Stimulated activated CD4-positive, alpha-beta T cell treated with anti-CD3 and anti-CD28 coated beads, Interleukin-1b, Interleukin-23, amount 100 ng/mL, for 24 hours (primary cell): Measurements from ENCODE around the gene CD320.
"Not testable (repeated sequence)": the region's sequence is repeated elsewhere in the genome, so short reads cannot be mapped to it uniquely, and the experiment has no call there.

ENCODE experiments used
- DNase-seq, 4 experiments: peaks; one replicate each; pipeline ENCODE4 v3.0.0-alpha.2; 2020; ENCODE audit warnings: low read depth in 4 of 4, low spot score in 1 of 4

CD320 gene

DNA sequence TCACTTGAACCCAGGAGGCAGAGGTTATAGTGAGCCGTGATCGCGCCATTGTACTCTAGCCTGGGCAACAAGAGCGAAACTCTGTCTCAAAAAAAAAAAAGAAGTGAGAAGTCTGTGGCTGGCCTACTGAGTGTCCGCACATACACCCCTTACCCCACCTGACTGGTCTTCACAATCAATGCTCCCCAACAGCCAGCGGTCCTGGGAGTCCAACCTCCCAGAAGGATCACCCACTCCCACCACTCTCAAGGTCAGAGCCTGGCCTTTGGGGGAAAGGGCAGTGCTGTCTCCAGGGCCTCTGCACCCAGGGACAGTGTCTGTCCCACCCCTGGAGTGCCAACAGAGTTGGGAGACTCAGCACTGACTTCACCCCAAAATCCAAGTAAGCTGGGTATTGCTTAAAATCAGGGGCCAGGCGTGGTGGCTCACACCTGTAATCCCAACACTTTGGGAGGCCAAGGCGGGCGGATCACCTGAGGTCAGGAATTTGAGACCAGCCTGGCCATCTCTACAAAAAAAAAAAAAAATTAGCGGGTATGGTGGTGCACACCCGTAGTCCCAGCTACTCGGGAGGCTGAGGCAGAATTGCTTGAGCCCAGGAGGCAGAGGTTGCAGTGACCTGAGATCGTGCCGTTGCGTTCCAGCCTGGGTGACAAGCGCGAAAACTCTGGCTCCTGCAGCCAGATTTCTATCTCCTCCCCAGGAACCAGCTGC lies 2.3 kb upstream of the CD320 start:
- DNase-seq: no peak

DNA sequence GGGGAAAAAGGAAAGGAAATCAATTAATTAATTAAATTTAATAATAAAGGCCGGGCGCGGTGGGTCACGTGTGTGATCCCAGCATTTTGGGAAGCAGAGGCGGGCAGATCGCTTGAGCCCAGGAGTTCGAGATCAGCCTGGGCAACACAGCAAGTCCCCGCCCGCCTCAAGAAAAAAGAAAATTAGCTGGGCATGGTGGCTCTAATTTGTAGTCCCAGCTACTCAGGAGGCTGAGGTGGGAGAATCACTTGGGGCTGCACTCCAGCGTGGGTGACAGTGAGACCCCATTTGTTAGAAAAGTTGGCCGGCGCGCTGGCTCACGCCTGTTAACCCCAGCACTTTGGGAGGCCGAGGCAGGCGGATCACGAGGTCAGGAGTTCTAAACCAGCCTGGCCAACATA lies 733 bp upstream of the CD320 start:
- no peak for DNase-seq

DNA sequence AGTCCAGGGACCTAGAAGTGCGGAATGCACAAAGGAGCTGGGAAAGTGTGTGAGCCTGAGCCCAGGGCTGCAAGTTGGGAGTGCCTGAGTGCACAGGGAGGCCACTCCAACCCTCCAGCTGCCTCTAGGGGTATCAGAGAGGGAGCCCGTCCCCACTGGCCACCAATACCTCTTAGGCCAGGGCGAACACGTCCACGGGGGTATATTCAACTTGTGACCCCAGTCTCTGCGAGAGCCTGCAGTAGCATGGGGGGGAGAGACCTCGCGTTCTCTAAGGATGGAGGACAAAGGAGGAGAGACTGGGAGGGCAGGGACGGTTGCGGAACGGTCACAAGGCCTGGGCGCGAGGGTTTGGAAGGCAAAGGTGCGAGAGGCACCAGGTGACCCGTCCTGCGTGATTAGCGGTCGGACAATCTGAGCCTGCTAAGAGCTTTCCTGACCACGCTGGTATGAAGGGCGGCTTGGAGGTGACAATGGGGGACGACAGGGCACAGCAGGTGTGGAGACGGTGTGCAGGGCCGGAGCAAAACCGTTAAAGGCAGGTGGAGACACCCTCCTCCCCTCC lies 676 bp downstream of the CD320 start:
- DNase-seq: no peak

DNA sequence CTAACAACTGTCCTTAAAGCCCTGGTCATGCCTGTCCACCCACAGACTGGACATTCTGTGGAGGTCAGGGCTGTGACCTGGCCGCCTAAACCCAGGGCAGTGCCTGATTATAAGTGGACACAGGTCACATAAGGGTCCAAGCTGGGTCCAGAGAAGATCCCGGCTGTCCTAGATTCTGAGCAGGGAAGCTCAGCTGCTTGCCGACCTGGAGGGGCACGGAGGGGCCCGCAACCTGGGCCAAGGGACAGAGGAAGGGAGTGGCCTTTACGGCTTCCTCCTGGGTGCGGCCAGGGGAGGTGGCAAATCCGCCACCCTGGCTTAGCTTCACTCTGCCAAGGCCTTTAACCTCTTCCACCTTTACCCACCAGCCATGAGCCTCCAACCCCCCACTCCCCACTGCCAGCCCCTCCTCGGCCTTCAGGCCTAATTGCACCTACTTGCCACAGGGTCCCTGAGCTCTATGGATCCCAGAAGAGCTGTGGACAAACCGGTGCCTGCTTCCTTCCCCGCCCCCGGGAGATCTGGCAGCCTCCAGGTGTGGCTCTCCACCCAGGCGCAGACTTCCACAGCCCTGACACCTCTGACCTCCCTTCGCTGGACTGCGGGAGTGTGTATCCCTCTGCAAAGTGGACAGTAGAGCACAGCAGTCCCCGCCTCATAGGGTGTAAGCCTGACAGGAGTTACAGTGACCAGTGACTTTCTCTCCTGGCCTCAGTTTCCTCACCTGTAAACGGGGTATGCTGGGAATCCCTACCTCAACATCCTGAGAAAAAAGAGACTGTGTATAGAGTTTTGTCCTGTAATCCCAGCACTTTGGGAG lies 1.7 kb downstream of the CD320 start:
- no peak for DNase-seq

DNA sequence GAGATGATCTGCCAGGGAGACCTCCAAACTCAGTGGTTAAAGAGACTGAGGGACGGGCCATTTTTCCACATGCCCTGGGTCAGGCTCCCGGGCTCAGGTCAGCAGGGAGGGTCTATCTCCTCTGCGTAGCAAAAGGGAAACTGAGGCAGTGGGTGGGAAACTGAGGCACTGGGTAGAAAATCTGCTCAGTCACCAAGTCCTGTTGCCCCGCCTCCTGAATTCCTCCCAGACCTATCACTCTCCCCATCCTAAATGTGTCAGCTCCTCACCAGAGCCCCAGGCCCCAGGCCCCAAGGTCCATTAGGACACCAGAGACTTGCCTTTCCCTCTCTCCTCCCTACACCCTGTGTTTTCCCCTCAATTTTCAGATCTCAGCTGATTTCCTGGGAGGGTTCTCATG lies 2.4 kb downstream of the CD320 start:
- DNase-seq: no peak

DNA sequence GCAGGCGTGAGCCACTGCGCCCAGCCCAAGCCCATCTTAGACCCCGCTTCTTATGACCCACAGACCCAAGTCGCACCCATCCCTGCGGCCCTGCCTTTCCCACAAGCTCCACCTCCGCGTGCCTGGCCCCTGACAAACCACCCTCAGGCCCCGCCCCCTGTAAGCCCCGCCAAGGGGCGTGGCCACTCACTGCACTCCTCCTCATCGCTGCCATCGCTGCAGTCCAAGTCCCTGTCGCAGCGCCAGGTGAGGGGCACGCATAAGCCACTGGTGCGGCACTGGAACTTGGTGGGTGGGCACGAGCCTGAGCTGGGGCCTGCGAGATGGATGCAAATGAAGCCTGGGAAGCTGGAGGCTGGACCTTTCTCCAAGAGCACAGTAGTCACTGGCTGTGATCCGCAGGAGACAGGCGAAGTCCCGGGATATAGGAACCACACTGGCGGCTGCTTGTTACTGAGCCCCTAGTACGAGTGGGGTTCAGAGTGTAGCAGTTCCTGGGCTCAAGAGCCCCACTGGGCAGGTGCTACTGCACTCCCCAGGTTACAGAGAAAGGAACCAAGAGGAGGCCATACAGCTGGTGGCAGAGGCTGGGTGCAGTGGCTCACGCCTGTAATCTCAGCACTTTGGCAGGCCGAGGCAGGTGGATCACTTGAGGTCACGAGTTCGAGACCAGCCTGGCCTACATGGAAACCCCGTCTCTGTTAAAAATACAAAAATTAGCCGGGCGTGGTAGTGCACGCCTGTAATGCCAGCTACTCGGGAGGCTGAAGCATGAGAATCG lies 3.1 kb downstream of the CD320 start:
- no peak for DNase-seq

DNA sequence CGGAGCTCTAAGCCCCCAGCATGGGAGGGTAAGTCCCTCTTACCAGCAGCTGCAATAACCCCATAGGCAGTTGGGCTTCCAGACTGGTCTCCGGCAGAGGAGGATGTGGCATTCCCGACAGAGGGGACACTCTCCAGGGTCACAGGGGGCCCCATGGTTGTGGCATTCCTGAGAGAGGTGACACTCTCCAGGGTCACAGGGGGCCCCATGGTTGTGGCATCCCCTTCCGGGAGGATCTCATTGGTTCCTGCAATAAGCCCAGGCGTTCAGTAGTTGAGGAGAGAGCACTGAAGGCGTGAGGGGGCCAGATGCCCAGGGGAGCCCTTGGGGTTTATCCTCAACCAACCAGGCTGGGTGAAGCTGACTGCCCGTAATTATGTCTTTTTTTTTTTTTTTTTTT lies 5.4 kb downstream of the CD320 start:
- DNase-seq: no peak

DNA sequence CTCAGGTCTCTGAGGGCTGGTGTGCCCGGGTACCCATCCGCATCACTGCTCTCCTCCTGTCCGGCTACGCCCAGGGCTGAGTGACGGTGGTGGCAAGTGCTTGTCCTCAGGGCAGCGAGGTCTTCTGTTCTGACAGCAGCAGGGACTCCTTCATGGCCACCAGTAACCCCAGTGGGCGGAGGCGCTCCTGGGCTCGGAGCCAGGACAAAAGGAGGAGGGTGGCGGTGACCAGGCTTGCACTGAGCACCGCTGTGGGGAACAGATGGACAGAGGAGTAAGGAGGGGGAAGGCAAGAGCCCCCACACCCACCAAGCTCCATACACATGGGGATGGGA lies 5.8 kb downstream of the CD320 start:
- no peak for DNase-seq

DNA sequence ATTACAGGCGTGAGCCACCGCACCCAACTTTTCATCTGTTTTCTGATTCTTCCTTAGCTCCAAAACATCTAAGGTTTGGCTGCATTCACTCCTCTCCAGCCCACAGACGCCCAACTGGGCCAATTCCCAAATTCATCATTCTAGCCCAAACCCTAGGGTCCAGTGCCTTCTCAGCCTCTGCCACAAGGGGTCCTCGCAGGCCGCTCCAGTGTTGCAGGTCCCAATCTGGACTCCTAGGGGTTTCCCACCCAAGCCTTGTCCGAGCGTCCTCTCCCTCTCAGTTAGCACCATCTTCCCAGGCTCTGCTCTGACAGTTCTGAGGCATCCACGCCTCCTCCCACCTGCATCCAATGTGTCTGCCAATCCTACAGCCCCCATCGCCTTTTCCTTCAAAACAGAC lies 16.8 kb downstream of the CD320 start:
- DNase-seq: not testable (repeated sequence)

DNA sequence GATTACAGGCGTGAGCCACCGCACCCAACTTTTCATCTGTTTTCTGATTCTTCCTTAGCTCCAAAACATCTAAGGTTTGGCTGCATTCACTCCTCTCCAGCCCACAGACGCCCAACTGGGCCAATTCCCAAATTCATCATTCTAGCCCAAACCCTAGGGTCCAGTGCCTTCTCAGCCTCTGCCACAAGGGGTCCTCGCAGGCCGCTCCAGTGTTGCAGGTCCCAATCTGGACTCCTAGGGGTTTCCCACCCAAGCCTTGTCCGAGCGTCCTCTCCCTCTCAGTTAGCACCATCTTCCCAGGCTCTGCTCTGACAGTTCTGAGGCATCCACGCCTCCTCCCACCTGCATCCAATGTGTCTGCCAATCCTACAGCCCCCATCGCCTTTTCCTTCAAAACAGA lies 31.6 kb downstream of the CD320 start:
- DNase-seq: not testable (repeated sequence)

DNA sequence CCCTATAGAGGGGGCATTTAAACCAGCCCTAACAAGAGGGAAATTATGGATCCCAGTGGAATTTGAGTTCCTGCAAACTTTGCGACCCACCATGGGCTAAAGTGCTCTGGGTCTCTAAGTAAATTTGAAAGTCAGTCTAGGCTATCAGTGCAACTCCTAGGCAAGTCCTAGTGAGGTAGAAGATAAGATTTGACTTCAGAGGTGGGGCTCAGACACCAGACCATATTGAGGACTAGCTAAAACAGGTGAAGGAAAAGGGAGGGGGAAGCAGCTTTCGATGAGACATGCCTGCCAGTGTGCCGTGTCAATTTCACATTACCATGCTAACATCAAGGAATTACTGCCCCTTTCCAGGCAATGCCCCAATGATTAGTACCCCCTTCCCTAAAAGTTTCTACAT lies 38.4 kb downstream of the CD320 start:
- no peak for DNase-seq

DNA sequence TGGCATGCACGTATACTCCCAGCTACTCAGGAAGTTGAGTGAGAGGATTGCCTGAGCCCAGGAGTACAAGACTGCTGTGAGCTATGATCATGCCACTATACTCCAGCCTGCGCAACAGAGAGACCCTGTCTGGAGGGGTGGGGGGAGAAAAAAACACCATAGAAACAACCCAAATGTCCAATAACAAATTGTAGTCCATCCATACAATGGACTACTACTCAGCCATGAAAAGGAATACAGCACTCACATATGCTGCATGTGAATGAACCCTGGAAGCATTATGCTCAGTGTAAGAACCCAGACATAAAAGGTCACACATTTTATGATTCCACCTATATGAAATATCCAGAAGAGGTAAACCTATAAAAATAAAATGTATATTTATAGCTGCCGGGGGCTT lies 42.3 kb downstream of the CD320 start:
- no peak for DNase-seq

DNA sequence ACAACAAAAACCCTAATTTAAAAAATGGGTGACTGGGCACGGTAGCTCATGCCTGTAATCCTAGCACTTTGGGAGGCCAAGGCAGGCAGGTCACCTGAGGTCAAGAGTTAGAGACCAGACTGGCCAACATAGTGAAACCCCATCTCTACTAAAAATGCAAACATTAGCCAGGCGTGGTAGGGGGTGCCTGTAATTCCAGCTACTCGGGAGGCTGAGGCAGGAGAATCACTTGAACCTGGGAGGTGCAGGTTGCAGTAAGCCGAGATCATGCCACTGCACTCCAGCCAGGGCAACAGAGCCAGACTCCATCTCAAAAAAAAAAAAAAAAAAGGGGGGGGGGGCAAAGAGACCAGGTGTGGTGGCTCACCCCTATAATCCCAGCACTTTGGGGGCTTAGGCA lies 43.9 kb downstream of the CD320 start:
- DNase-seq: not testable (repeated sequence)

DNA sequence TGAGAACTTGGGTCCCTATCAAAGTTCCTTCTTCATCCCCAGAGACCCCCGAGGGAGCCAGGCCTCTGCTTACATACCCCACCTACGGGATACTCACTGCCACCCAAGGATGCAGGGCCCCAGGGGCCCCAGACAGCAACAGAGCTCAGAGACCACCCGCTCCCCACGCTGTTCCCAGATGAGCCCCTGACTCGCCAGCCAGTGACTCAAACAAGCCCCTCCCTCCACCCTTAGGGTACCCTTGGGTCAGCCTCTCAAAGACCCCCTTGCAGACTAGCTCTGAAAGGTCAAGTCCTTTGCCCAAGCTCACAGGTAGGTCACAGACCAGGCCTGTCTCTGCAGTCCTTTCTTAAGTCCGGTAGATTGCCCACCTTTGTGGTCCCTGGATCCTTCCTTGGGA lies 45.7 kb downstream of the CD320 start:
- DNase-seq: no peak

DNA sequence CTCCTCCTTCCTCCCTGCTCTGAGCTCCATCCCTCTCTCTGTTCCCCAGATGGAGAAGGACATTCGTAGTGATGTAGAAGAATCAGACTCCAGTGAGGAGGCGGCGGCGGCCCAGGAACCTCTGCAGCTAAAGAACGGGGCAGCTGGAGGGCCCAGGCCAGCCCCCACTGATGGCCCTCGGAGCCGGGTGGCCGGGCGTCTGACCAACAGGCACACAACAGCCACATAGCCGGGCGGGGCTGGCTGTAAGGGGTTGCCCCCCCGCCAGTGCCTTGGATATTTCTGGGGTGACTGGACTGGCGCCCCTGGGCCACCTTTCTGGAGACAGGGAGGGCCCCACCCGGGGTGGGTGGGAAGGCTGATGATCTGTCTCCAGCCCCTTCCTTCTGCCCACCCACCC lies 46.3 kb downstream of the CD320 start:
- no peak for DNase-seq

DNA sequence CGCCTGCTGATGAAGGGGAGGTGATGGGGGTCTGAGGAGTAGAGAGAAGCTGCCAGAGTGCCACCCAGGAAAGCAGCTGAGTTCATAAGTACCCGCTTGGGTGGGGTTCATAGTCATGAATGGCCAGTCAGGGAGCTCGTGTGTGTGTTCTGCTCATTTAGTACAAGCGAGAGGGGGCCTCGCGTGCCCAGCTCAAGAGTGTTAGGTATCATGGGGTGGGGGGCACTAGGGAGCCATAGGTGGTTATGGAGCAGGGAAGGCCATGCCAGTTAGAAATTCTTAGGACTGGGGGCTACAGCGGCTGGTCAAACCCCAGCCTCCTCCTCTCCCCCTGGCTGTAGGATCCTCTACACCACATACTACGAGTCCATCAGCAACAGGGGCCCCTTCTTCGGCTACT lies 46.8 kb downstream of the CD320 start:
- no peak for DNase-seq

DNA sequence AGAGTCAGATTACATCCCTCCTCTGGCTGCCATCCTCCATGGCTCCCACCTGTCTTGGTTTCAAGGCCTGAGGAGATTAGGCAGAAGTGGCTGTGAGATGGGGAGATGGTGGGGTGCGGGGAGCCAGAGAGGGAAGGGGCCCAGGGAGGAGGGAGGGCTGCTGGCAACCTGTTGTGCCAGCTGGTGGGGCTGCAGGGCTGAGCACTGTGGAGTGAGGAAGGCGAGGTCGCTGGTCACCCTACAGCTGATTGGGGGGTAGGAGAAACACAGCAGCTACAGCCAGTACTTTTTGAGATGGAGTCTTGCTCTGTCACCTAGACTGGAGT lies 48.3 kb downstream of the CD320 start:
- no peak for DNase-seq

DNA sequence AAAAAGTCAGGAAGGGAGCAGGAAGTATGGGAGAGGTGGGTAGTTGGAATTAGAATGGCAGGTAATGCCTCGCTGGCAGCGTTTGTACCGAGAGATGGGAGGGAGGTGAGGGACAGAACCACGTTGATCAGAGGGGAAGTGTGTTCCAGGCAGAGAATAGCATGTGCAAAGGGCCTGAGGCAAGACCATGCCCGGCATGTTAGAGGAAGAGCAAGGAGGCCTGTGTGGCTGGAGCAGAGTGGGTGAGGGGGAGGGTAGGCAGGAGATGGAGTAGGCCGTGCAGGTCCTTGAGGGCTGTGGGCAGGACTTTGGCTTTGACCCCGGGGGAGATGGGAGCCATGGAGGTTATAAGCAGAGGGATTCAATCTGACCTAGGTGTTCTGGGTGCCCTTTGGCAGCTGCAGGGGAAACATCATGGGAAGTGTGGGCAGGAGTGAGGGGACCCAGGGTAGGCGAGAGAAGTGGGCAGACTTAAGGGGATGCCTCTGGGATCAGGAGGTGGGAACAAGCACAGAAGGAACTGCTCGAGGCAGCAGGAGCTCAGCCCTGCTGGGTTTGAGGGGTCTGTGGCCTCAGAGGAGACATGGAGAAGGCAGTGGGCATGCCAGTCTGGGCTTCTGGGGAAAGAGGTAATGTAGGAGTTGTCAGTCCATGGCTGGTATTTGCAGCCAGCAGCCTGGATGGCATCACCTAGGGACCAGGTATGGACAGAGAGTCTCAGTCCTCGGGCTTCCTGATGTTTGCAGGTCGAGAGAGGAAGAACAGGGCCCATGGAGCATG lies 48.8 kb downstream of the CD320 start:
- no peak for DNase-seq

DNA sequence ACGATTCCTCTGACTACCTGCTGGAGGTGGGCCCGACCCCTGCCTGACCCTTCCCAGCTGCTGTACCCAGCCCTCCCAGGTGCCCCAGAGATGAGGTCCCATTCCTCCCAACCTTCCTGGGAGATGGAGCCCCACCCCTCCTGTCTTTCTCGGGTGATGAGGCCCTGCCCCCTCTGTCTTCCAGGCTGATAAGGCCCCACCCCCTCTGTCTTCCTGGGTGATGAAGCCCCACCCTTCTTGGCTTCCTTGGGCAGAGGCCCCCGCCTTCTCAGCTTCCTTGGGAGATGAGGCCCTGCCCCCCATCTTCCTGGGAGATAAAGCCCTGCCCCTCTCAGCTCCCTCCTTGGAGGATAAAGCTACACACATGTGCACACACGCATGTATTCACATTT lies 51.1 kb downstream of the CD320 start:
- DNase-seq: no peak

DNA sequence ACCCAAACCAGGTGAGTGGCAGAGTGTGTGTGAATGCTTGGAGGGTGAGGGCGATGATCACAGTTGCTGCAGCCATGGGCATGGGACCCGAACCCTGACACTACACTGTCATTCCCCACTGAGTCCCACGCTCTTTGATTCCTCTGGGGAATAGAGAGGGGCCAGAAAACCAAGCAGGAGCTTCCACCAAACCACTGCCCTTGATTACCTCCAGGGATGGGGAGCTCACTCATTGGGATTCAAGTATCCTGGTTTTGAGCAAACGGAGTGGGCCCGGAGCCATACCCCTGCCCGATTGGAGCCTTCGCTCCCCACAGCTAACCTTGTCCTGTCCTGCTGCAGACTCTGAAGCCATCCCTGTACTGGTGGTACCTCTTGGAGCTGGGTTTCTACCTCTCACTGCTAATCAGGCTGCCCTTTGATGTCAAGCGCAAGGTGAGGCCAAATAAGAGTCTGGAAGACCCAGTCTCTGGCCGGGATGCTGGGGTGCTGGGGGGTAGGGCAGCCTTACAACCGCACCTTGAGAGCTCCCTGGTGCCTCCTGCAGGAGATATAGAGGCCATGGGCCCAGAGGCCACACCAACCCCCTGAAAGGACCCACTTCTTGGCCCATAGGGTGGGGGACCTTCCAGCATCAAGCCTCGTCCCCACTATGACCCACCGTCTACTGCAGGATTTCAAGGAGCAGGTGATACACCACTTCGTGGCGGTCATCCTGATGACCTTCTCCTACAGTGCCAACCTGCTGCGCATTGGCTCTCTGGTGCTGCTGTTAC lies 51.7 kb downstream of the CD320 start:
- DNase-seq: no peak
